Activated CD4-positive, alpha-beta T cell treated with anti-CD3 and anti-CD28 coated beads, Interleukin-2, amount 50 U/mL, for 4 hours (primary cell): Measurements from ENCODE around the gene GDPGP1.
"Not testable (repeated sequence)": the region's sequence is repeated elsewhere in the genome, so short reads cannot be mapped to it uniquely, and the experiment has no call there.

Experiments
- DNase-seq, 2 experiments: peaks; one replicate each; pipeline ENCODE4 v3.0.0-alpha.2; 2020

The GDPGP1 gene

DNA sequence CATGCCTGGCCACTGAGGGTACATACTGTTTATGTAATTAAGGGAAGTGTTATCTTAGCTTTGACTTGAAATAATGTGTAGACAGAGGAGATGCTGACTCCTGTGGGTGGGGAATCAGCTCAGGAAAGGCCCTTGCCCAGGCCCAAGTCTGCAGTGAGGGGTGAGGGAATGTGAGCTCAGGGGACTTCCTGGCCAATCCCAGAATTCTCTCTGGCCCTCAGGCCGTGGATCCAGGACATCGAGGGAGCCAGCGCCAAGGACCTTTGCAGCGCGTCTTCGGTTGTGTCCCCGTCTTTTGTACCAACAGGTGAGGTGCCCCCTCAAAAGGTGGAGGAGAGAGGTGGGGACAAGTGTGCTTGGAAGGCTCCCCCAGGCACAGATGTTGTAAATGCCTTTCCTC is 6.7 kb upstream of the GDPGP1 start:
- no peak for DNase-seq

- no peak for DNase-seq
Observed at GRCh38 chr15:90227816-90228772, 5.9 kb upstream of the GDPGP1 start.

DNA sequence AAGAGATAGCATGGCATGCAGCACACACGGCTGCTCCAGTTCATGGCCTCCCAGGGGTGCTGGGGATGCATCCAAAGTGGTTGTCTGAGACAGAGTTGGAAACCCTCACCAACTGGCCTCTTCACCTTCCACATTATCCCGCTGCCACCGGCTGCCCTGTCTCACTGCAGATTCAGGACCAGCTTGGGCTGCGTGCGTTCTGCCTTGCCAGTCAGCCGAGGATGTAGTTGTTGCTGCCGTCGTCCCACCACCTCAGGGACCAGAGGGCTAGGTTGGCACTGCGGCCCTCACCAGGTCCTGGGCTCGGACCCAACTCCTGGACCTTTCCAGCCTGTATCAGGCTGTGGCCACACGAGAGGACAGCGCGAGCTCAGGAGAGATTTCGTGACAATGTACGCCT is 5.0 kb upstream of the GDPGP1 start:
- DNase-seq: no peak

DNA sequence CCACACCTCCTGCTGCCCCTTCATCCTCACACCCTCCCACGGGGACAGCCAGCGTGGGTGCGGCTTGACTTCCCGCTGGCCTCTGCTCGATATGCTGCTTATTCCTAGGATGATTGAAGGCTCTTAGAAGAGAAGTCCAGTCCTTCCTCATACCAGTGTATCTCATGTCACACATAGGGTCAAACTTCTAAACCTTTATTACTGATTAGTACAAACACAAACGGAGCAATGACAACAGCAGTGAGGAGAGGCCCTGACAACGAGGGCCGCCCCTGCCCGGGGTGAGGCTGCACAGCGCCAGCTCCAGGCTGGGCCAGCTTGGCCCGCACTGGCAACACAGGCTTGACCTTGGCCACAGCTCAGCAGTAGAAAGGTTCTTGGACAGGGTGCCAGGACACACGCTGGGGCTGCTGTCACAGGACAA is 3.9 kb upstream of the GDPGP1 start:
- DNase-seq: no peak

DNA sequence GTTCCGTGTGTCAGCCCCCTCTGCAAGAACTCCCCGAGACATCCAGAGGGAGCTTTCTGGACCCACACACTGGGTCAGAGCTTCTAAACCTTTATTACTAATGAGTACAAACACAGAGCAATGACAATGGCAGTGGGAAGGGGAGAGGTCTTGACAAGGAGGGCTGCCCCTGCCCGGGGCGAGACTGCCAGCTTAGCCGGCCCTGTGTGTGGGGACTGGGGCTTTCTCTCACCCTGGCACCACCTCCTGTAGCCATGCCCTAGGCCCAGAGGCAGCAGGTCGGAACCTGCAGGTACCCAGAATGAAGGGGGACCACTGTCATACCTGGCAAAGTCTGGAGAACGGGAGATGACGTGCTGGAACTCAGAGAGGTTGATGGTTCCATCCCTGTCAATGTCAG is 3.4 kb upstream of the GDPGP1 start:
- DNase-seq: no peak

DNA sequence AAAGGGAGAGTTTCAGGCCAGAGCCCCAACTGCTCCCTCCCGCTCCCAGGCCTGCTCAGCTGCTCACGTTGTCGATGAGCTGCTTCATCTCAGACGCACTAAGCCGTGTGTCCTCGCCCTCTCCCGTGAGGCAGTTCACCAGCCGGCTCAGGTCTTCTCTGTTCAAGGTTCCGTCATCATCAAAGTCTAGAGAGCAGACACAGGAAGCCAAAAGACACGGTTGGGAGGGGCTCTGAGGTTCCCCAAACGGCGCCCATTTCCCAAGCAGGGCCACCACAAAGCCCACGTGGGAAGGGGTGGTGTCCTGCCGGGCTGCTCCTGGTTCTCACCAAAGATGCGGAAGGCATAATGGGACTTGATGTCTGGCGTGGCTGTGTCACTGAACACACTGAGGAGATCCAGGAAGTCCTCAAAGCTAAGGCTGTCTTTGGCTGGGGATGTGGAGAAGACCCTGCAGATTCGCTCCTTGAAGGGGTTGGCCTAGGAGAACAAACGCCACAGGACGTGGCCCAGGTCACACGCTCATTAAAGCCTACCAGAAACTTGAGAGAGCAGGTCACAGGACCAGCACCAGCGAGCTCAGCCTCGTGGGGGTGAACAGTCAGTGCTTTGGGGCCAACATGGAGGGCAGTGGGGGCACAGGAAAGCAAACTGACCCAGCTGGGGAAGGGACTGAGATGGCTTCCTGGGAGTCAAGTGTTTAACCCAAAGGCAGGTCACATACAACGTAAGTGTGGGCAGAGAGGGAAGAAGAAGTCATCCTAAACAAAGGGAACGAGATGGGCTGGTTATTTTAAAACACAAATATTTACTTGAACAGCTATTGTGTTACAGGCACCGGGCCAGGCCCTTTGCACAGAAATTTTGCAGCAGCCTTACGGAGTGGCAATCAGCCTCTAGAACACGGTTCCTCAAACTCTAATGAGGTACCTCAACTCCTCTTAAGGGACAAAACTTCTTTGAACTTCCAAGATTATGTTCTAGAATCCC is 2.7 kb upstream of the GDPGP1 start:
- DNase-seq: peak; percentile 69 to 74

DNA sequence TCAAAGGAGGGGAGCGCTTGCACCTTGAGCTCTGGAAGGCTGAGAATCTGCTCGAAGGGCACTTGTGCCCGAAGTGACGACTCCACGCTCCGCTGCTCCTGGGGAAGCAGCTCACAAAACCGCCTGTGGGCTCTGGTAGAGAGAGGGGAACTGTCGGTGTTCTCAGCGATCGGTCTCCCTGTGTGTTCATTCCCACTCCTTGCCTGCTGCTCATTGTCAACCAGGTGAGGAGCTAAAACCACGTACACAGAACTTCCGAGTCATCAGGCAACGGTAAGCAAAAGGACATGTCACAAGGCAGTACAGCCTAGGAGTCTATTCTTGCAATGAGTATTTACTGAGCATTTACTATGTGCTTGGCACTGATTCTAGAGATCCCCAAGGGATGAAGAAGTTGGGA is 1.8 kb upstream of the GDPGP1 start:
- DNase-seq: no peak

- DNase-seq: no peak
Observed at GRCh38 chr15:90232941-90233386, 1.0 kb upstream of the GDPGP1 start.

DNA sequence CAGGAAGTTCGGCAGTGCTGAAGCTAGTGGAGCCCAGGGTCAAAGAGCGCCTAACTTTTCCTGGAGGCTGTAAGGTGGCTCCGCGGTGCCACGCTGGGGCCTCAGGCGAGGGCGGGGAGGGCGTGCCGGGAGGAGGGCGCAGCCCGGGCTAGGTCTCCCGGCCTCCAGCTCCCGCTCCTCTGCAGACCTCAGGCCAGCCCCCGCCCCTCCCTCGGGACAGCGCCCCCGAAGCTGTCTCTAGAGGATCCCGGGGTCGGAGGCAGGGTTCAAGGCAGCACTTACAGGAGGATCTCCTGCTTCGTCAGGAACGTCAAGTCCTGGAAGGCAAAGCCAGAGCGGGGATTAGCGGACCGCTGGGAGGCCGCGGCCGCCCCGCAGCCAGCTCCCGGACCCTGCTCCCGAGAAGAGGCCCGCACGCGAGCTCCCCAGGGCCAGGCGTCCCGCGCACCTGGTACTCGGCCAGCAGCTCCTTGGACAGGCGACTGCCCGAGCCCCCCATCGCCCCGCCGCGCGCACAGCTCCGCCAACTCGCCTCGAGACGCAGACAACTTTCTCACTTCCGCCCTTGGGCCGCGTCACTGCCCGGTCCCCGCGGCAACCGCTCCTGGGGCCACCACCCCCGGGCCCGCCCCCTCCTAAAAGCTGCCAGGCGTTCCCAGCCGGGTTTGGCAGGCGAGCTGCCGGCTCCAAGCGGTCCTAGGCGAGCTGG is 468 bp upstream of the GDPGP1 start, which contains the start of gene CIB1:
TSS of gene CIB1 (minus strand) at position 555 of the 709 bp plus-strand sequence. CDS start at position 499, 56 bp downstream.
- DNase-seq: peak; percentile 95

DNA sequence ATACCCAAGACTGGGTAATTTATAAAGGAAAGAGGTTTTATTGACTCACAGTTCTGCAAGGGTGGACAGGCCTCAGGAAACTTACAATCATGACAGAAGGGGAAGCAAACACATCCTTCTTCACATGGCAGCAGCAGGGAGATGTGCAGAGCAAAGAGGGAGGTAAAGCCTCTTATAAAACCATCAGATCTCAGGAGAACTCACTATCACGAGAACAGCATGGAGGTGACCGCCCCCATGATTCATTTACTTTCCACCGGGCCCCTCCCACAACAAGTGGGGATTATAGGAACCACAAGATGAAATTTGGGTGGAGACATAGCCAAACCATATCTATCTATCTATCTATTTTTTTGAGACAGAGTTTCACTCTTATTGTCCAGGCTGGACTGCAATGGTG is 5.4 kb downstream of the GDPGP1 start:
- DNase-seq: no peak

DNA sequence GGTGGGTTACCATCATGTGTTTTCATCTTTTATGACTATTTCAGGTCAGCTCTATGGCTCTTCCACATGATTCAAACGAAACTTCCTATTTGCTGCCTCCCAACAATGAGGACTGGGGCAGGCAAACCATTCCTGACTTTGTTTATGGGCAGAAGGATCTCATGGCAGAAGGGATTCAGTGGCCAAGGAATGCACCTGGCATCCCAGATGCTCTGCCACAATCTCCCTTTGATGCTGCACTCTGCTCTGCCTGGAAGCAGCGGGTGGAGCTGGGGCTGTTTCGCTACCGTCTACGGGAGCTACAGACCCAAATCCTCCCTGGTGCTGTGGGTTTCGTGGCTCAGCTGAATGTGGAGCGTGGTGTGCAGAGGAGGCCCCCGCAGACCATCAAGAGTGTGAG is 6.8 kb downstream of the GDPGP1 start:
- DNase-seq: no peak

- DNase-seq: no peak
Observed at GRCh38 chr15:90241343-90242192, 7.6 kb downstream of the GDPGP1 start.

- DNase-seq: no peak
Observed at GRCh38 chr15:90243943-90244639, 10.1 kb downstream of the GDPGP1 start.

GRCh38 chr15:90248789-90249202 is 14.8 kb downstream of the GDPGP1 start:
- DNase-seq: no peak

DNA sequence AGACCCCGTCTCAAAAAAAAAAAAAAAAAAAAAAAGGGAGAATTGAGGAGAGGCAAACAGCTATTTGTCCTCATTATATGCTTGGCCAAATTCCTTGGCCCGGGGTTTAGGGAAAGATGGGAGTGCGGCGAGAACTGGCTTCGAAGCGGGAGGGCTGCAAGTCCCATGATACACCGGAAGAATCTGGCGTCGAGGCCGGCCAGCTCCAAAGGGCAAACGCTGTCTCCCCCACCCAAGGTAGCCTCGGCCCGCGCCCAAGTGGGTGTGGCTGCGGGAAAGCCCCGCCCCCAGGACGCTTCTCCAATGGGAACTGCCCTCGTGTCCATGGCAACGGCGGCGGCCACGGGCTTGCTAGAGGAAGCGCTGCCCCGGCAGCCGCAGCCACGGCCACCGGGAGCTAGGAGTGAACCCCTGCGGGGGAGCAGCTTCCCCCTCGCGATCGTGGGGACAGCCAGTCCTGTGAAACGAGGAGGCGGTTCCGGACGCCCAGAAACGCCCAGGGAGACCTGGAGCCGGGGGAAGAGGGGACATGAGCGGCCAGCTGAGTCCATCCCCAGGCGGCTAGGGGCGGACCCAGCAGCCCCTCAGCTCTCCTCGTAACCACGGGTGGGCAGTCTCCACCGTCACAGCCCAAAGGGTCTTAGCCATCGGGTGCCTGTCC is 15.3 kb downstream of the GDPGP1 start, which contains the start of gene TTLL13:
TSS of gene TTLL13 (plus strand) at position 354 of the 661 bp plus-strand sequence. CDS start 1,075 bp downstream, outside the sequence.
- peak; percentile 53 to 54 for DNase-seq

- DNase-seq: no peak
Observed at GRCh38 chr15:90257776-90258175, 23.8 kb downstream of the GDPGP1 start.

DNA sequence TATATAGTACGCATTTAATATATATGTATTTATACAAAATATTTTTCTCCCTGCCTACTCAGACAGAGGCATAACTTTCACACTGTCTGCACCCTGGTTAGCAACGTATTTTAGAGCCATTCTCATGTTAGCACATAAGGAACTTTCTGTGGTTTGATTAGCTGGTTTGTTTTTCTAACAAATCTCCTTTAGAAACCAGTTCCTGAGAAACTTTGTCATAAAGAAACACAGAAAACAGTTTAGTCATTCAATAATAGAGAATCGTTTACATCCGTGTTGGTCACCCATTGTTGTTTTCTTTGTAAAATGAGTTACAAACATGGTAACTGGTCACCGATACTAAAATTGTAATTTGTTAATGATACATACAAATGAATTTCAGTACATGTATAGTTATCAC is 25.5 kb downstream of the GDPGP1 start:
- DNase-seq: no peak

GRCh38 chr15:90260731-90261130 is 26.7 kb downstream of the GDPGP1 start:
- not testable (repeated sequence) for DNase-seq

- no peak for DNase-seq
Observed at GRCh38 chr15:90261811-90262210, 27.8 kb downstream of the GDPGP1 start.

DNA sequence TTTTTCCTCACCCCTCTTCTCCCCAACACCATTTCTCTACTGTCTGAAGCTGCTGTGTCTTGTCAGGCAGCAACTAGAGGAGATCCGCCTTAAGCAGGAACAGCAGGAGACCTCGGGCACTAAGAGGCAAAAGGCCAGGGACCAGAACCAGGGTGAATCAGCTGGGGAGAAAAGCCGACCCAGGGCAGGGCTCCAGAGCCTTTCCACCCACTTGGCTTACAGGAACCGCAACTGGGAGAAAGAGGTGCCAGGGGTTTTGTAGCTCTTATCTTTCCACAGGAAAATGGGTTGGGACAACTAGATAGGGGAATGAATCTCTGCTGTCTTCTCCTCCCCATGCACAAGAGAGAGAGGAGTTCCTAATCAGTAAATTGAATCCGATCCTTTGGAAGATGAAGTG is 28.4 kb downstream of the GDPGP1 start:
- no peak for DNase-seq
